K562 (cell line): ENCODE results near the gene COQ3. TPM values are rescaled to one million over a fixed set of nuclear protein-coding genes. Genes with fewer than 3 reads are reported as not detected.

Experiments
- CUX1 ChIP-seq: fragments of 200-800 bp; sonication (Bioruptor generic); IDR thresholded peaks from 2 replicates; pipeline ENCODE4 v1.6.1; 2016; ENCODE audit warnings: missing genetic modification characterization, missing compliant biosample characterization
- ID3 ChIP-seq, 2 experiments: fragments of 250-450 bp in 1 of 2; fragments of 450-650 bp in 1 of 2; sonication (Bioruptor Pico) in 1 of 2; IDR thresholded peaks; 2 replicates each; pipeline versions ENCODE4 v1.6.1 to v1.8.0; 2016 to 2021; ENCODE audit warnings: mild to moderate bottlenecking in 2 of 2, moderate library complexity in 2 of 2, missing compliant biosample characterization in 1 of 2, missing genetic modification characterization in 1 of 2
- ILK ChIP-seq: fragments of 450-650 bp; IDR thresholded peaks from 2 replicates; pipeline ENCODE4 v1.6.1; 2016; ENCODE audit warnings: missing genetic modification characterization, low read depth, mild to moderate bottlenecking, missing compliant biosample characterization, moderate library complexity, borderline replicate concordance
- NKRF ChIP-seq: fragments of 450-650 bp; IDR thresholded peaks from 2 replicates; pipeline ENCODE4 v1.6.1; 2016; ENCODE audit warnings: borderline replicate concordance
- PCBP1 ChIP-seq: fragments of 200-400 bp; formaldehyde crosslinking; IDR thresholded peaks from 2 replicates; pipeline ENCODE4 v1.6.1; 2018; ENCODE audit warnings: mild to moderate bottlenecking, low read depth, low read length; ENCODE audit not compliant: poor library complexity, severe bottlenecking
- PKNOX1 ChIP-seq: fragments of 450-650 bp; IDR thresholded peaks from 2 replicates; pipeline ENCODE4 v1.6.1; 2016
- POLR2B ChIP-seq: fragments of 450-650 bp; IDR thresholded peaks from 2 replicates; pipeline ENCODE4 v1.6.1; 2018; ENCODE audit warnings: low read depth; ENCODE audit not compliant: partially characterized antibody
- RFX7 ChIP-seq: fragments of 250-450 bp; sonication (Bioruptor Pico); IDR thresholded peaks from 2 replicates; pipeline ENCODE4 v1.5.1; 2021; ENCODE audit warnings: mild to moderate bottlenecking
- SMARCA4 ChIP-seq: fragments of 450-650 bp; IDR thresholded peaks from 2 replicates; pipeline ENCODE4 v1.6.1; 2016
- TEAD2 ChIP-seq: fragments of 450-650 bp; IDR thresholded peaks from 2 replicates; pipeline ENCODE4 v1.6.1; 2016; ENCODE audit warnings: missing genetic modification characterization, control low read depth, missing compliant biosample characterization
- U2AF2 ChIP-seq: fragments of 200-400 bp; formaldehyde crosslinking; optimal IDR thresholded peaks from 2 replicates; pipeline ENCODE3; 2017; ENCODE audit warnings: low read depth, mild to moderate bottlenecking, low read length
- USF2 ChIP-seq: sonication (generic); formaldehyde crosslinking; IDR thresholded peaks from 2 replicates; pipeline ENCODE4 v1.5.0; 2020; ENCODE audit warnings: missing genetic modification reagents
- ZBTB34 ChIP-seq: fragments of 250-450 bp; sonication (Bioruptor Pico); IDR thresholded peaks from 2 replicates; pipeline ENCODE4 v1.8.0; 2021; ENCODE audit warnings: mild to moderate bottlenecking, moderate library complexity
- ZNF436 ChIP-seq: fragments of 250-450, 450-650 bp; sonication (Bioruptor Pico); formaldehyde crosslinking; IDR thresholded peaks from 2 replicates; pipeline ENCODE4 v1.7.0; 2020; ENCODE audit warnings: mild to moderate bottlenecking
- ZNF696 ChIP-seq: fragments of 250-450 bp; sonication (Bioruptor Pico); conservative IDR thresholded peaks from 2 replicates; pipeline ENCODE4 v1.4.0; 2020; ENCODE audit warnings: mild to moderate bottlenecking, moderate library complexity
- polyA plus RNA-seq, 8 experiments: library from polyadenylated mRNA; depleted of rRNA in 4 of 8; stranded (reverse) in 5 of 8; unstranded in 3 of 8; fragments of >200 nt; fragmentation: Nextera tagmentation in 2 of 8; fragmentation: Illumina TruSeq in 1 of 8; extraction: Ambion mirVana in 2 of 8; extraction: Trizol in 1 of 8; gene quantifications; 2 replicates each; pipeline versions ENCODE4 v1.2.1 to v1.2.3, GENCODE V29; 2011 to 2014; ENCODE audit warnings: inconsistent platforms in 1 of 8, missing spikeins in 1 of 8
- total RNA-seq, 7 experiments: library from RNA; depleted of rRNA in 6 of 7; stranded (reverse); fragments of >200 nt in 6 of 7; fragmentation: Illumina TruSeq in 2 of 7; extraction: Trizol in 2 of 7; gene quantifications; 2 replicates each; pipeline versions ENCODE4 v1.2.1 to v1.2.3, GENCODE V29; 2011 to 2021; ENCODE audit warnings: low replicate concordance in 1 of 7

Gene COQ3
- total and polyA plus RNA-seq, 9 of the 15 experiments (the other 6 are each of a cell fraction or from before 2014, with no cell fraction given): 16.9 to 137 (median 33.9) TPM

GRCh38 chr6:99425647-99426450 lies 31.9 kb upstream of the COQ3 start (continued):
- TF ChIP-seq CUX1 (no peak; the same call in 1 of the 2 replicates), ILK (tag) (no peak), ID3 (CRISPR knock-in tag; IDR thresholded peaks at IDR 0.05) (no peak), ID3 (tag; IDR thresholded peaks at IDR 0.05) (peak; percentile 99), TEAD2 (no peak), PKNOX1 (no peak), ZNF696 (CRISPR knock-in tag) (no peak), U2AF2 (no peak), PCBP1 (no peak), RFX7 (CRISPR knock-in tag) (no peak), SMARCA4 (peak; percentile 74; the same call in 1 of the 2 replicates), POLR2B (no peak), NKRF (no peak), ZBTB34 (no peak), ZNF436 (CRISPR knock-in tag) (no peak), USF2 (CRISPR knock-in tag) (no peak)
